ENCODE results near the gene PPP2R1B.

PPP2R1B gene

GRCh38 chr11:111745719-111746504 is 20.3 kb downstream of the PPP2R1B start:
- no peak for DNase-seq

- no peak for DNase-seq
Observed at GRCh38 chr11:111743700-111744099, 22.5 kb downstream of the PPP2R1B start.

- no peak for DNase-seq
Observed at GRCh38 chr11:111741751-111742150, 24.4 kb downstream of the PPP2R1B start.

- DNase-seq: no peak
Observed at GRCh38 chr11:111739299-111739698, 26.9 kb downstream of the PPP2R1B start.

GRCh38 chr11:111737444-111738210 is 28.6 kb downstream of the PPP2R1B start:
- DNase-seq: no peak

- no peak for DNase-seq
Observed at GRCh38 chr11:111736621-111737443, 29.4 kb downstream of the PPP2R1B start.

GRCh38 chr11:111736181-111736590 is 30.0 kb downstream of the PPP2R1B start:
- no peak for DNase-seq

GRCh38 chr11:111735262-111736116 is 30.7 kb downstream of the PPP2R1B start:
- DNase-seq: no peak

- no peak for DNase-seq
Observed at GRCh38 chr11:111734954-111735261, 31.3 kb downstream of the PPP2R1B start.

- DNase-seq: no peak
Observed at GRCh38 chr11:111734101-111734953, 31.9 kb downstream of the PPP2R1B start.

- DNase-seq: no peak
Observed at GRCh38 chr11:111733611-111734088, 32.5 kb downstream of the PPP2R1B start.

- DNase-seq: no peak
Observed at GRCh38 chr11:111733016-111733415, 33.2 kb downstream of the PPP2R1B start.

GRCh38 chr11:111731821-111732220 is 34.4 kb downstream of the PPP2R1B start:
- no peak for DNase-seq

GRCh38 chr11:111730871-111731591 is 35.2 kb downstream of the PPP2R1B start:
- DNase-seq: no peak

GRCh38 chr11:111729831-111730311 is 36.3 kb downstream of the PPP2R1B start:
- DNase-seq: no peak

- no peak for DNase-seq
Observed at GRCh38 chr11:111729071-111729830, 36.9 kb downstream of the PPP2R1B start.

GRCh38 chr11:111727431-111727830 is 38.8 kb downstream of the PPP2R1B start:
- DNase-seq: no peak

GRCh38 chr11:111726301-111726713 is 39.9 kb downstream of the PPP2R1B start:
- DNase-seq: no peak

GRCh38 chr11:111725621-111726020 is 40.6 kb downstream of the PPP2R1B start:
- DNase-seq: no peak
